Left cardiac atrium (tissue), 2 donors: ENCODE results near the gene IL18R1. TPM values are rescaled to one million over a fixed set of nuclear protein-coding genes. Genes with fewer than 3 reads are reported as not detected.

Experiments used
- microRNA-seq, 2 donors: library from miRNA; unstranded; fragments of <30 nt; microRNA quantifications; one replicate each; pipeline ENCODE4 v1.2.0, GENCODE V29; 2020
- total RNA-seq, 2 donors: library from RNA; stranded (reverse); fragmentation: NEBNext Ultra II Directional; extraction: Animal tissue kit (Norgen Biotek cat#: 25700); gene quantifications; one replicate each; pipeline ENCODE4 v1.2.1, GENCODE V29; 2021
- donor health status: DM: no; HTN: yes; CAD: no; lungs with severe emphysema.
- donor health status: DM: yes; HTN: yes; CAD: no.

IL18R1 gene
- total RNA-seq, 2 donors from 2014 or later = 1.2 to 5.5 TPM

Small RNA genes lying within 50 kb of the gene (microRNA-seq; reads per million reads assigned to microRNA genes)
- gene MIR4772 = 0.27 to 1.2 reads per million in 2 donors

Other genes with a start within 250 kb of the IL18R1 start
- 100 to 1,000 TPM in 1 of 2 donors, 10 to 100 TPM in 1; 60.8 to 124 TPM for gene IL1R1, start 213.1 kb upstream of the IL18R1 start, total RNA-seq
- 1 to 10 TPM in 1 of 2 donors, under 1 TPM in 1; 0.15 to 1.4 TPM for gene IL1RL2, start 168.8 kb upstream of the IL18R1 start, total RNA-seq
- gene IL1RL1, start 44.2 kb upstream of the IL18R1 start, total RNA-seq = 10 to 100 TPM in 1 of 2 donors, 1 to 10 TPM in 1; 1.8 to 54.0 TPM
- 1 to 10 TPM; 1.1 to 1.3 TPM for gene IL18RAP, start 67.4 kb downstream of the IL18R1 start, total RNA-seq
- gene SLC9A4, start 117.4 kb downstream of the IL18R1 start, total RNA-seq = not detected